Hematopoietic multipotent progenitor cell (in vitro differentiated cells): ENCODE results near the gene C1orf174. TPM values are rescaled to one million over a fixed set of nuclear protein-coding genes. Genes with fewer than 3 reads are reported as not detected.

ENCODE experiments used
- DNase-seq, 3 donors: peaks; one replicate each; pipeline ENCODE4 v3.0.0-alpha.2; 2011 to 2015; ENCODE audit warnings: low read depth in 2 of 3, low spot score in 2 of 3
- total RNA-seq: library from RNA; depleted of rRNA; stranded (reverse); fragments of >200 nt; gene quantifications from one replicate; pipeline ENCODE4 v1.2.3, GENCODE V29; 2012

Gene C1orf174
- total RNA-seq, 1 donor: 33.7 TPM

DNA sequence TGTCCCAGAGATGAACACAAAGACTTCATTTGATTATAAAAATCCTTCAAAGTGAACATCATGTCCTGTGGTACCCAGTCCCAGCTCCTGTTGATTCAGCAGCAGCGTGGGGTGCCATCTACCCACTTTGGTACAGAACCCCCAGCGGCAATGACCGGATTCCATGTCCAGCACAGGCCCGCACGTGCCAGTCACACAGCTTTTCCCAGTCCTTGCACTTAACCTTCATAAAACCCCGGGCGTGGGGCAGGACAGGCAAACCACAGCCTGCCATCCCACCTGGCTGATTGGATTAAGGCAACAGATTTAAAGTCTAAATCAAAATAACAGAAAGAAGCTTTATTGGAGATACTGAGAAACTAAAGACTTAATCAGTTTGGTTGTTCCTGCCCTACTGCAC lies 58.6 kb downstream of the C1orf174 start:
- DNase-seq: no peak

Other genes starting within 250 kb of the C1orf174 start
- under 0.01 TPM for gene TP73, start 247.8 kb downstream of the C1orf174 start, total RNA-seq
- gene CCDC27, start 147.8 kb downstream of the C1orf174 start, total RNA-seq: not detected
- 15.6 TPM for gene SMIM1, start 127.5 kb downstream of the C1orf174 start, total RNA-seq
- gene LRRC47, start 103.8 kb downstream of the C1orf174 start, total RNA-seq: 27.7 TPM
- gene CEP104, start 43.1 kb downstream of the C1orf174 start, total RNA-seq: 15.3 TPM
- 15.6 TPM for gene DFFB, start 42.8 kb downstream of the C1orf174 start, total RNA-seq